Caco-2 (cell line): ENCODE results near the gene INAFM2. TPM values are rescaled to one million over a fixed set of nuclear protein-coding genes. Genes with fewer than 3 reads are reported as not detected.

Source experiments
- BruUV-seq: library from RNA; stranded (reverse); fragments of 400-500 nt; replicated peaks from 2 replicates; lab custom pipeline; 2021; lab: Mats Ljungman, UMichigan
- CTCF ChIA-PET: fragments of 300-600 bp; sonication (Branson Sonifier 250); formaldehyde crosslinking; loops from one replicate; lab custom pipeline; 2022; ENCODE audit warnings: antibody characterized with exemption; lab: Charles Lee
- POLR2A ChIA-PET: fragments of 300-600 bp; sonication (Branson Sonifier 250); formaldehyde crosslinking; loops from one replicate; lab custom pipeline; 2022; ENCODE audit warnings: antibody characterized with exemption; lab: Charles Lee
- DNase-seq, 2 experiments: peaks; one replicate each; pipeline versions ENCODE4 v3.0.0 to v3.0.0-alpha.2; 2020 to 2022
- H3K27me3 ChIP-seq: replicated peaks from 2 replicates; pipeline ENCODE4 v1.6.0; 2011; ENCODE audit warnings: low read length; ENCODE audit not compliant: control insufficient read depth, insufficient read depth
- H3K36me3 ChIP-seq: 2 replicates; pipeline ENCODE4 v1.5.1; 2011; ENCODE audit warnings: low read length; ENCODE audit not compliant: control insufficient read depth, insufficient read depth
- H3K4me1 ChIP-seq: fragments of 250-450 bp; sonication (Bioruptor Pico); 2 replicates; pipeline ENCODE4 v1.5.1; 2020; ENCODE audit warnings: mild to moderate bottlenecking
- H3K4me3 ChIP-seq: 2 replicates; pipeline ENCODE4 v1.5.1; 2011; ENCODE audit warnings: low read depth, mild to moderate bottlenecking, control low read depth, low read length
- H3K9me3 ChIP-seq: fragments of 250-450 bp; sonication (Bioruptor Pico); 2 replicates; pipeline ENCODE4 v1.5.1; 2020; ENCODE audit warnings: mild to moderate bottlenecking, moderate library complexity
- H3K27ac Mint-ChIP-seq: one replicate; pipeline ENCODE4 v1.8.0; 2022; ENCODE audit warnings: mixed read lengths; ENCODE audit not compliant: unreplicated experiment
- H3K27me3 Mint-ChIP-seq: one replicate; pipeline ENCODE4 v1.8.0; 2022; ENCODE audit warnings: mixed read lengths; ENCODE audit not compliant: insufficient read depth, unreplicated experiment
- H3K36me3 Mint-ChIP-seq: one replicate; pipeline ENCODE4 v1.8.0; 2022; ENCODE audit warnings: mild to moderate bottlenecking, mixed read lengths; ENCODE audit not compliant: insufficient read depth, unreplicated experiment
- H3K4me1 Mint-ChIP-seq: one replicate; pipeline ENCODE4 v1.8.0; 2022; ENCODE audit warnings: low read depth, mixed read lengths; ENCODE audit not compliant: unreplicated experiment
- H3K4me3 Mint-ChIP-seq: one replicate; pipeline ENCODE4 v1.8.0; 2022; ENCODE audit warnings: mild to moderate bottlenecking, moderate library complexity, mixed read lengths; ENCODE audit not compliant: unreplicated experiment
- H3K9me3 Mint-ChIP-seq: one replicate; pipeline ENCODE4 v1.8.0; 2022; ENCODE audit warnings: mixed read lengths; ENCODE audit not compliant: unreplicated experiment
- CTCF ChIP-seq, 2 experiments: fragments of 200-600 bp in 1 of 2; IDR thresholded peaks; 1 replicate in 1 of 2; 2 replicates in 1 of 2; pipeline versions ENCODE4 v1.5.1 to v1.8.0; 2011 to 2022; ENCODE audit warnings: antibody characterized with exemption in 1 of 2, control low read depth in 1 of 2, inconsistent platforms in 1 of 2, low read depth in 1 of 2, low read length in 1 of 2, mild to moderate bottlenecking in 1 of 2, moderate library complexity in 1 of 2; ENCODE audit not compliant: insufficient read depth in 1 of 2, severe bottlenecking in 1 of 2, unreplicated experiment in 1 of 2
- intact Hi-C: fragments of 100-400 bp; cut with micrococcal nuclease; formaldehyde crosslinking; loops from one replicate; pipeline ENCODE4 v1.10.0; 2022; ENCODE audit not compliant: unreplicated experiment
- total RNA-seq: library from RNA; stranded (reverse); gene quantifications from 2 replicates; pipeline ENCODE4 v1.2.3, GENCODE V29; 2022

Gene INAFM2
- total RNA-seq, 1 experiment from 2014 or later: 13.4 TPM

- DNase-seq: no peak
- Mint-ChIP-seq H3K36me3 (no peaks in the 10 kb centered on the region), H3K4me1 (peaks cover 26% of the 10 kb centered on the region), H3K4me3 (no peak overlapping the region), H3K9me3 (no peaks in the 10 kb centered on the region), H3K27me3 (no peaks in the 10 kb centered on the region), H3K27ac (no peak overlapping the region)
- ChIA-PET POLR2A (no interaction called here), CTCF (interaction anchor here (0.6 to 6.1 kb wide), 12 partner anchors 11 to 248 kb away, joined by 3 to 60 read pairs (median 5); partner anchors contain the start of genes BAHD1, INAFM2 and PLCB2)
- no peak for TF ChIP-seq CTCF (IDR thresholded peaks at IDR 0.05; ENCODE audit: insufficient read depth in 1 of 2, low read depth in 1 of 2, low read length in 1 of 2, severe bottlenecking in 1 of 2, unreplicated experiment in 1 of 2)
- no peaks in the 10 kb centered on the region for H3K9me3 ChIP-seq
- H3K36me3 ChIP-seq: no peaks in the 10 kb centered on the region
- intact Hi-C loops: no loop called here
- H3K4me1 ChIP-seq: peaks cover 22% of the 10 kb centered on the region
- no TSS peak for BruUV-seq
- no peaks in the 10 kb centered on the region for H3K27me3 ChIP-seq
- no peak overlapping the region for H3K4me3 ChIP-seq
Measured at GRCh38 chr15:40335938-40336743, 12.6 kb downstream of the INAFM2 start.

- intact Hi-C loops: no loop called here
- Histone ChIP-seq H3K27me3 (no peaks in the 10 kb centered on the region), H3K36me3 (no peaks in the 10 kb centered on the region), H3K4me3 (no peak overlapping the region), H3K9me3 (no peaks in the 10 kb centered on the region), H3K4me1 (peaks cover 22% of the 10 kb centered on the region)
- Mint-ChIP-seq H3K27ac (no peak overlapping the region), H3K36me3 (no peaks in the 10 kb centered on the region), H3K27me3 (no peaks in the 10 kb centered on the region), H3K9me3 (no peaks in the 10 kb centered on the region), H3K4me1 (peaks cover 26% of the 10 kb centered on the region), H3K4me3 (no peak overlapping the region)
- POLR2A ChIA-PET: interaction anchor here (0.5 kb wide), 1 partner anchor 18 kb away, joined by 3 read pairs; no protein-coding TSS in a partner anchor
- DNase-seq: no peak
- CTCF ChIA-PET: interaction anchor here (0.6 to 6.1 kb wide), 15 partner anchors 12 to 247 kb away, joined by 3 to 60 read pairs (median 6); partner anchors contain the start of genes BAHD1, INAFM2, IVD and PLCB2
- BruUV-seq: no TSS peak
- peak in 1 of 2 experiments; percentile 36 for TF ChIP-seq CTCF (IDR thresholded peaks at IDR 0.05; ENCODE audit: insufficient read depth in 1 of 2, low read depth in 1 of 2, low read length in 1 of 2, severe bottlenecking in 1 of 2, unreplicated experiment in 1 of 2)
Measured at GRCh38 chr15:40336744-40337122, 13.2 kb downstream of the INAFM2 start.

- intact Hi-C loops: no loop called here
- H3K9me3 Mint-ChIP-seq: no peaks in the 10 kb centered on the region
- CTCF ChIA-PET: interaction anchor here (0.6 to 6.1 kb wide), 19 partner anchors 10 to 807 kb away, joined by 3 to 60 read pairs (median 6); partner anchors contain the start of genes BAHD1, INAFM2, IVD and KNSTRN
Measured at GRCh38 chr15:40337597-40337996, 14.1 kb downstream of the INAFM2 start.

More at GRCh38 chr15:40337597-40337996, 14.1 kb downstream of the INAFM2 start:
- no peak for DNase-seq
- no peak overlapping the region for H3K27ac Mint-ChIP-seq
- Histone ChIP-seq H3K36me3 (no peaks in the 10 kb centered on the region), H3K4me3 (no peak overlapping the region), H3K4me1 (peaks cover 22% of the 10 kb centered on the region), H3K9me3 (no peaks in the 10 kb centered on the region), H3K27me3 (no peaks in the 10 kb centered on the region)
- POLR2A ChIA-PET: no interaction called here
- no peak overlapping the region for H3K4me3 Mint-ChIP-seq
- BruUV-seq: no TSS peak
- no peak for TF ChIP-seq CTCF (IDR thresholded peaks at IDR 0.05; ENCODE audit: insufficient read depth in 1 of 2, low read depth in 1 of 2, low read length in 1 of 2, severe bottlenecking in 1 of 2, unreplicated experiment in 1 of 2)
- no peaks in the 10 kb centered on the region for H3K27me3 Mint-ChIP-seq
- H3K4me1 Mint-ChIP-seq: peaks cover 26% of the 10 kb centered on the region
- no peaks in the 10 kb centered on the region for H3K36me3 Mint-ChIP-seq
